NCI-H460 (cell line): ENCODE measurements around the gene OCA2. TPM values are rescaled to one million over a fixed set of nuclear protein-coding genes. Genes with fewer than 3 reads are reported as not detected.
"Not testable (repeated sequence)": the region's sequence is repeated elsewhere in the genome, so short reads cannot be mapped to it uniquely, and the experiment has no call there.

Source experiments
- DNase-seq: peaks from one replicate; pipeline ENCODE4 v3.0.0-alpha.2; 2016; ENCODE audit warnings: low read depth; ENCODE audit errors: extremely low read depth
- total RNA-seq: library from RNA; depleted of rRNA; stranded (reverse); fragments of >200 nt; shearing (Covaris generic); gene quantifications from 2 replicates; pipeline ENCODE4 v1.2.3, GENCODE V29; 2014

OCA2 gene
- total RNA-seq, 1 experiment from 2014 or later, result 0.40 TPM

GRCh38 chr15:27757052-27757451 lies 342.1 kb downstream of the OCA2 start:
- no peak for DNase-seq

GRCh38 chr15:27752691-27753090 lies 346.4 kb downstream of the OCA2 start:
- no peak for DNase-seq

- no peak for DNase-seq
Observed at GRCh38 chr15:27747997-27748396, 351.1 kb downstream of the OCA2 start.

GRCh38 chr15:27746401-27746955 lies 352.6 kb downstream of the OCA2 start:
- no peak for DNase-seq

- DNase-seq, result no peak
Observed at GRCh38 chr15:27744641-27745040, 354.5 kb downstream of the OCA2 start.

GRCh38 chr15:27743638-27744037 lies 355.5 kb downstream of the OCA2 start:
- no peak for DNase-seq

GRCh38 chr15:27742751-27743477 lies 356.2 kb downstream of the OCA2 start:
- no peak for DNase-seq

- no peak for DNase-seq
Observed at GRCh38 chr15:27741226-27741860, 357.8 kb downstream of the OCA2 start.

GRCh38 chr15:27734785-27735495 lies 364.2 kb downstream of the OCA2 start:
- DNase-seq, result no peak

GRCh38 chr15:27731776-27732175 lies 367.3 kb downstream of the OCA2 start:
- DNase-seq, result no peak

- no peak for DNase-seq
Observed at GRCh38 chr15:27730868-27731267, 368.2 kb downstream of the OCA2 start.

- DNase-seq, result no peak
Observed at GRCh38 chr15:27725731-27726130, 373.4 kb downstream of the OCA2 start.

- DNase-seq, result no peak
Observed at GRCh38 chr15:27723821-27724220, 375.3 kb downstream of the OCA2 start.

- DNase-seq, result no peak
Observed at GRCh38 chr15:27722102-27722501, 377.0 kb downstream of the OCA2 start.

- DNase-seq, result no peak
Observed at GRCh38 chr15:27714675-27715074, 384.4 kb downstream of the OCA2 start.

GRCh38 chr15:27713850-27714249 lies 385.3 kb downstream of the OCA2 start:
- DNase-seq, result not testable (repeated sequence)

- DNase-seq, result no peak
Observed at GRCh38 chr15:27707257-27707656, 391.9 kb downstream of the OCA2 start.

- no peak for DNase-seq
Observed at GRCh38 chr15:27706300-27706699, 392.8 kb downstream of the OCA2 start.

GRCh38 chr15:27705056-27705455 lies 394.1 kb downstream of the OCA2 start:
- no peak for DNase-seq
